EH (cell line): ENCODE data around the gene OLIG1.

Experiments used
- DNase-seq: peaks from one replicate; pipeline ENCODE4 v3.0.0-alpha.2; 2015; ENCODE audit warnings: low read depth

OLIG1 gene

DNA sequence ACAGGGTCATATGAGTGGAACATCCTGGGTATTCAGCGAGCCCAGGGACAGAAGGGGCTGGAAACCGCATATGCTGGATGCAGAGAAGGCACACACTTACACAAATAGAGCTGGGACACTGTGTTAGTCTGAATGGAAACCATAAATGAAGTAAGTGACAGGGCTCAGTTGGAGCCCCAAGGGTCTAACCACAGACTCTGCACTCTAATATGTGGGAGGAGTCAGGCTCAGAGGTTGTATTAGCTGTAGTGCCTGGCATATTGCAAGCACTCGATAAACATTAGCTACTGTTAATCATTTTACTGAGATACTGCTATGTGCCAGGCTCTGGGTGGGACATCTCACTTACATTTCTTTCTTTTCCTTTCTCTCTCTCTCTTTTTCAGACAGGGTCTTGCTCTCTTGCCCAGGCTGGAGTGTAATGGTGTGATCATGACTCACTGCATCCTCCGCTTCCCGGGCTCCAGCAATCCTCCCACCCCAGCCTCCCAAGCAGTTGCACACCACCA, 6.5 kb upstream of the OLIG1 start:
- DNase-seq: no peak

GRCh38 chr21:33063907-33064622, 5.9 kb upstream of the OLIG1 start:
- no peak for DNase-seq

GRCh38 chr21:33064623-33065390, 5.1 kb upstream of the OLIG1 start:
- DNase-seq: no peak

GRCh38 chr21:33067043-33067442, 2.9 kb upstream of the OLIG1 start:
- DNase-seq: no peak

DNA sequence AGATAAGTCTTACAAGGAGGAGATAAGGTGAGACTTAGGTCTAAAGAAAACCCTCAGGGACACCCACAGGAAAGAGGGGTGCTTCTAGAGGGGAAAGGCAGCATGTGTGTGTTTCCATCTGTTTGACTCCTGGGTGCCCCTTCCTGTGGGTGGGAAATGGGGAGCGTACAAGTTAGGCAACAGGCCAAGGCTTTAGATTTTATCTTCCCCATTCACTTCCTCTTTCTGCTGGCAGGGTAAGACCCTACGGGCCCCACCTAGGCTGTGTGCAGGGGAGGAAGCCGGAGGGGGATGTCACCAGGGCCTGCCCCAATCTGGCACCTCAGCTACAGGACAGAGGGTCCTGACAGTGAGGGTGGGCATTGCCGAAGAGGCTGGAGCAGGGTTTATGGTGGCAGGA, 2.5 kb upstream of the OLIG1 start:
- no peak for DNase-seq

GRCh38 chr21:33069243-33069642, 698 bp upstream of the OLIG1 start:
- no peak for DNase-seq

GRCh38 chr21:33069645-33069993, 322 bp upstream of the OLIG1 start:
- DNase-seq: no peak

- DNase-seq: no peak
Observed at GRCh38 chr21:33070744-33070997, 730 bp downstream of the OLIG1 start.

- DNase-seq: peak; percentile 5
Observed at GRCh38 chr21:33070998-33071769, 1.2 kb downstream of the OLIG1 start.

DNA sequence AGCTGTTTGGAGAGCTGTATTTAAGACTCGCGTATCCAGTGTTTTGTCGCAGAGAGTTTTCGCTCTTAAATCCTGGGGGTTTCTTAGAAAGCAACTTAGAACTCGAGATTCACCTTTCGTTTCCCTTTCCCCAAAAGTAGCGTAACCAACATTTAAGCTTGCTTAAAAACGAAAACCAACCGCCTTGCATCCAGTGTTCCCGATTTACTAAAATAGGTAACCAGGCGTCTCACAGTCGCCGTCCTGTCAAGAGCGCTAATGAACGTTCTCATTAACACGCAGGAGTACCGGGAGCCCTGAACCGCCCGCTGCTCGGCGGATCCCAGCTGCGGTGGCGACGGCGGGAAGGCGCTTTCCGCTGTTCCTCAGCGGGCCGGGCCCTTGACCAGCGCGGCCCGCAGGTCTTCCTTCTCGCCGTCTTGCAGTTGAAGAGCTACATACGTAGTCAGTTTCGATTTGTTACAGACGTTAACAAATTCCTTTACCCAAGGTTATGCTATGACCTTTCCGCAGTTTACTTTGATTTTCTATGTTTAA, 1.9 kb downstream of the OLIG1 start:
- DNase-seq: peak; percentile 11

- no peak for DNase-seq
Observed at GRCh38 chr21:33073636-33074035, 3.7 kb downstream of the OLIG1 start.

GRCh38 chr21:33075128-33075527, 5.2 kb downstream of the OLIG1 start:
- DNase-seq: peak; percentile 3

DNA sequence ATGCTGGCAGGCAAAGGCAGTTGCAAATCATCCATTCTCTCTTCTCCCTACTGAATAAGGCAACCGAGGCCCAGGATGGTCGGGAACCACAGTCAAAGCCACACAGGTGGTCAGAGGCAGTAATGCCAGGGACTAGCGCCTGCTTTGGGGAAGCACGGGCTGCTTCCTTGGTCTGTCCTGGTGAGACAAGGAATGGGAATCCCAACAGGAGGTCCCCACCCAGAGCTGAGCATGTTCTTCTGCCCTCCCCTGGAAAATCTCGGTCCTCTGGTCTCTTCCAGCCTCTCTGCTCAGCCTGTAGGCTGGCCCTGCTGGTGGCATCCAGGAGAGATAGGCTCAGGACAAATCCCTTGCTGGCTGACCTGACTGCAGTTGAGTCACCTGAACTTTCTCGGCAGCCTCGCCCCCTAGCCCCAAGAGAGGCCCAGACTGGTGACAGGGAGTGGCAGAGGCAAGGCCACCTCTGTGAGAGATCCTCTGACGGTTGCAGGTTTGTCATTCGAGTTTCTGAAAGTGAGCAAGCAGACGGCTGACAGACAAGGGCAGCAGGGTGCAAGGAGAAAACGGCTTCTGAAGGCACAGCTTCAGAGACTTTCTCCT, 5.8 kb downstream of the OLIG1 start:
- no peak for DNase-seq

GRCh38 chr21:33076600-33077329, 6.8 kb downstream of the OLIG1 start:
- DNase-seq: no peak

DNA sequence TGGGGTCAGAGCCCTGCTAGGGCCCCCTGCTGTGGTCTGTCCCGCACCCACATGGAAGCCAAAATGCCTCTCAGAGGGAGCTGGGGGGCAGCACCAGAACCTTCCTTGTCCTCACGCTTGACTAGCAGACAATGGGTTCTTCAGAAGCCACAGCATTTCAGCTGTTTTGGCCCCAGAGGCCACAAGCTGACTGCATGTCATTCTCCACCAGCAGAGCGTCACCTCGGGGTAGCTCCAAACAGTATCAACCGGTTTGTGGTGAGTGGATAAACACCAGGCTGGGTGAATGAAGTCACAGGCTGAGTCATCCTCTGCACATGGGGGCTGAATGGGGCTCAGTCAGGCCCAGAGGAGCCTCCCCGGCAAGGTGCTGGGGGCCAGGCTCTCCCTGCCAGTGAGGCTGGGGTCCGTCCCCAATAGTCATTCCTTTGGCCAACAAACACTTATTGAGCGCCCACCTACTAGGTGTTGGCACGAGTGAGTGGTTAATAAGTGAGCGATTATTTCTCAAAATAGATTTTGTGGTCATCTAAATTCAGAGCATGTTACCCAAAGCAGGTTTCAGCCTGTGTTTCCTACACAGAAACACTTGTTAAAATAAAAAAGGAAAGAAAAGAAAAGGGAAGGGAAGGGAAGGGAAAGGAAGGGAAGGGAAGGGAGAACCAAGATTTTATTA, 9.1 kb downstream of the OLIG1 start:
- DNase-seq: peak; percentile 43

DNA sequence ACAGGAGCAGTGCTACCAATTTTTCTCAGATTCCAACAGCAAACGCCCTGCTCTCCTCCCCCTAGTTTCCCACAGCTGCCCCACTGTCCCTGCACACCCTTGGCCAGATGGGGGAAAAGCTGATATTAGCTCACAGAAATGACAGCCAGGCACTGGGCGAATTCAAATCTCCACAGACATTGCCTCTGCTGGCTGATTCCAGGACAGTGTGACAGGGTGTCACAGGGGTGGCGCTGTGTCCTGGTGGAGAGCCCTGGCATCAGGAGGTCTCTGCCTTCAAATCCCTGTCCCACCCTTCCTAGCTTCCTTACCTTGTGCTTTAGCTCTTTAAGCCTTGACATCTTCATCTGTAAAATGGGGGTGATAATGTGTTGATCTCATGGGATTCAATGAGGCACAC, 10.4 kb downstream of the OLIG1 start:
- DNase-seq: no peak

DNA sequence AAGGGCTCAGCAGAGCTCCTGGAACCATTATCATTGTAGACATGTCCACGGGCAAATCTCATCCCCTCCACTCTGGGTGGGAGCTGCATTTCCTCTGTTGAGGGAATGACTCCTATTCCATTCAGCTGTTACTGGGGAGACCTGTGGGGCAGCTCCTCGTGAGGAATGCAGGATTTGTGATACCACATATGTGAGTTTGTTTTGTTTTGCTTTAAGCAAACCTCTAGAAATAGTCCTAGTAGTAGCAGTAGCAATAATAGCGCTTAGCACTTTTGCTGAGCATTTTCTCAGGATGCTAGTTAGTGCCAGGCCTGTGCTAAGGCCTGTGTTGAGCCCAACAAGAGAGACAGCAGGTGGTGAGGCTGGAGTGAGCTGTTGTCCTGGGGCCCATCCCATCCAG, 10.8 kb downstream of the OLIG1 start:
- no peak for DNase-seq

GRCh38 chr21:33088384-33088783, 18.4 kb downstream of the OLIG1 start:
- DNase-seq: no peak

DNA sequence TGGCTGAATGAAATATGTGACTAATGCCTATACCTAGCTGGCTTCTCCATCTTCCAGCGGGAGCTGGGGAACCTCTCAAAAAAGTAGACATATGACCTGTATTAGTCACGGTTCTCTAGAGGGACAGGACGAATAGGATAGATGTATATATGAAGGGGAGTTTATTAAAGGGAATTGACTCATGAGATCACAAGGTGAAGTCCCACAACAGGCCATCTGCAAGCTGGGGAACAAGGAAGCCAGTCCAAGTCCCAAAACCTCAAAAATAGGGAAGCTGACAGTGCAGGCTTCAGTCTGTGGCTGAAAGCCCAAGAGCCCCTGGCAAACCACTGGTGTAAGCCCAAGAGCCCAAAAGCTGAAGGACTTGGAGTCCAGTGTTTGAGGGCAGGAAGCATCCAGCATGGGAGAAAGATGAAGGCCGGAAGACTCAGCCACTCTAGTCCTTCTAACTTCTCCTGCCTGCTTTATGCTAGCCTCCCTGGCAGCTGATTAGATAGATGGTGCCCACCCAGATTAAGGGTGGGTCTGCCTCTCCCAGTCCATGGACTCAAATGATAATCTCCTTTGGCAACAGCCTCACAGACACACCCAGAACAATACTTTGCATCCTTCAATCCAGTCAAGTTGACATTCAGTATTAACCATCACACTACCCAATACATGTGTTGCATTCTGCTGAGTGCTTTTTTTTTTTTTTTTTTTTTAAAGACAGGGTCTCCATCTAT, 19.6 kb downstream of the OLIG1 start:
- no peak for DNase-seq

- DNase-seq: no peak
Observed at GRCh38 chr21:33096426-33096825, 26.5 kb downstream of the OLIG1 start.
